ENCODE data around the gene GAST.
"Not testable (repeated sequence)": the region's sequence is repeated elsewhere in the genome, so short reads cannot be mapped to it uniquely, and the experiment has no call there.

GAST gene

GRCh38 chr17:41682631-41683030 is 29.5 kb upstream of the GAST start:
- Histone ChIP-seq H3K79me2 (ENCODE audit: insufficient read depth, low read length) (no peaks in the 10 kb centered on the region), H3K9ac (ENCODE audit: low read length) (no peak overlapping the region), H3K9me3 (ENCODE audit: low read length) (peaks cover 7% of the 10 kb centered on the region; the same call in 1 of the 2 replicates), H3K4me3 (ENCODE audit: low read depth, low read length, poor library complexity, severe bottlenecking) (no peak overlapping the region), H3K36me3 (ENCODE audit: insufficient read depth, low read length) (no peaks in the 10 kb centered on the region; the same call in 1 of the 2 replicates), H4K20me1 (ENCODE audit: insufficient read depth, low read length) (no peaks in the 10 kb centered on the region), H3K4me2 (ENCODE audit: low read length) (no peak overlapping the region), H2AFZ (ENCODE audit: low read length) (no peak overlapping the region), H3K27ac (ENCODE audit: low read depth, low read length, poor library complexity, severe bottlenecking) (no peak overlapping the region), H3K9me2 (ENCODE audit: low read depth, low read length) (no peaks in the 10 kb centered on the region), H3F3A (ENCODE audit: insufficient read depth, low read length) (no peaks in the 10 kb centered on the region), H3K4me1 (ENCODE audit: insufficient read depth, low read length, severe bottlenecking) (peaks cover under 1% of the 10 kb centered on the region), H3K27me3 (ENCODE audit: insufficient read depth, low read length) (peaks cover 11% of the 10 kb centered on the region; the same call in 1 of the 2 replicates)
- TF ChIP-seq EZH2 (IDR thresholded peaks at IDR 0.05; ENCODE audit: borderline replicate concordance, low read length): no peak
- TF ChIP-seq CTCF (IDR thresholded peaks at IDR 0.05; ENCODE audit: low read length): no peak

- Histone ChIP-seq H3K9me3 (ENCODE audit: low read length) (peaks cover 3% of the 10 kb centered on the region; the same call in 1 of the 2 replicates), H3K9ac (ENCODE audit: low read length) (no peak overlapping the region)
These were observed 28.6 kb upstream of the GAST start for GRCh38 chr17:41683441-41684007.

GRCh38 chr17:41684035-41684434 is 28.1 kb upstream of the GAST start:
- Histone ChIP-seq H3K36me3 (ENCODE audit: insufficient read depth, low read length) (no peaks in the 10 kb centered on the region), H4K20me1 (ENCODE audit: insufficient read depth, low read length) (no peaks in the 10 kb centered on the region), H3K27me3 (ENCODE audit: insufficient read depth, low read length) (peaks cover 1% of the 10 kb centered on the region; the same call in 1 of the 2 replicates), H3K9ac (ENCODE audit: low read length) (no peak overlapping the region), H3F3A (ENCODE audit: insufficient read depth, low read length) (no peaks in the 10 kb centered on the region), H3K4me1 (ENCODE audit: insufficient read depth, low read length, severe bottlenecking) (peaks cover 7% of the 10 kb centered on the region), H3K9me3 (ENCODE audit: low read length) (no peaks in the 10 kb centered on the region), H3K4me2 (ENCODE audit: low read length) (no peak overlapping the region), H3K27ac (ENCODE audit: low read depth, low read length, poor library complexity, severe bottlenecking) (no peak overlapping the region), H2AFZ (ENCODE audit: low read length) (no peak overlapping the region), H3K79me2 (ENCODE audit: insufficient read depth, low read length) (no peaks in the 10 kb centered on the region), H3K4me3 (ENCODE audit: low read depth, low read length, poor library complexity, severe bottlenecking) (no peak overlapping the region), H3K9me2 (ENCODE audit: low read depth, low read length) (no peaks in the 10 kb centered on the region)
- no peak for TF ChIP-seq CTCF (IDR thresholded peaks at IDR 0.05; ENCODE audit: low read length)

More at GRCh38 chr17:41683441-41684007, 28.6 kb upstream of the GAST start:
- no peaks in the 10 kb centered on the region for H3K79me2 ChIP-seq (ENCODE audit: insufficient read depth, low read length)
- no peak overlapping the region for H2AFZ ChIP-seq (ENCODE audit: low read length)
- H3F3A ChIP-seq (ENCODE audit: insufficient read depth, low read length): no peaks in the 10 kb centered on the region
- no peak overlapping the region for H3K4me3 ChIP-seq (ENCODE audit: low read depth, low read length, poor library complexity, severe bottlenecking)
- no peaks in the 10 kb centered on the region; the same call in 1 of the 2 replicates for H3K36me3 ChIP-seq (ENCODE audit: insufficient read depth, low read length)
- H3K4me2 ChIP-seq (ENCODE audit: low read length): no peak overlapping the region
- TF ChIP-seq EZH2 (IDR thresholded peaks at IDR 0.05; ENCODE audit: borderline replicate concordance, low read length) (no peak), CTCF (IDR thresholded peaks at IDR 0.05; ENCODE audit: low read length) (no peak)
- peaks cover 6% of the 10 kb centered on the region; the same call in 1 of the 2 replicates for H3K27me3 ChIP-seq (ENCODE audit: insufficient read depth, low read length)
- H3K9me2 ChIP-seq (ENCODE audit: low read depth, low read length): no peaks in the 10 kb centered on the region
- H4K20me1 ChIP-seq (ENCODE audit: insufficient read depth, low read length): no peaks in the 10 kb centered on the region
- peaks cover 7% of the 10 kb centered on the region for H3K4me1 ChIP-seq (ENCODE audit: insufficient read depth, low read length, severe bottlenecking)
- H3K27ac ChIP-seq (ENCODE audit: low read depth, low read length, poor library complexity, severe bottlenecking): no peak overlapping the region

- not testable (repeated sequence) for H3K9ac ChIP-seq (ENCODE audit: low read length); H3K4me2 ChIP-seq (ENCODE audit: low read length); H3K27me3 ChIP-seq (ENCODE audit: insufficient read depth, low read length); H3K9me3 ChIP-seq (ENCODE audit: low read length); H3K9me2 ChIP-seq (ENCODE audit: low read depth, low read length); H2AFZ ChIP-seq (ENCODE audit: low read length); H4K20me1 ChIP-seq (ENCODE audit: insufficient read depth, low read length); H3K4me3 ChIP-seq (ENCODE audit: low read depth, low read length, poor library complexity, severe bottlenecking); H3K27ac ChIP-seq (ENCODE audit: low read depth, low read length, poor library complexity, severe bottlenecking); H3F3A ChIP-seq (ENCODE audit: insufficient read depth, low read length); H3K79me2 ChIP-seq (ENCODE audit: insufficient read depth, low read length)
- H3K4me1 ChIP-seq (ENCODE audit: insufficient read depth, low read length, severe bottlenecking): peaks cover 18% of the 10 kb centered on the region
- peaks cover 15% of the 10 kb centered on the region for H3K36me3 ChIP-seq (ENCODE audit: insufficient read depth, low read length)
These were observed 26.4 kb upstream of the GAST start for GRCh38 chr17:41685753-41686152.

All from OCI-LY1 (cell line).